ENCODE measurements around the gene LMTK2.

Gene LMTK2

GRCh38 chr7:98229991-98230745 is 123.5 kb downstream of the LMTK2 start:
- no peak for TF ChIP-seq CTCF (conservative IDR thresholded peaks at IDR 0.05)

GRCh38 chr7:98230746-98231471 is 124.2 kb downstream of the LMTK2 start:
- H3K27ac ChIP-seq = no peak overlapping the region
- no peak for TF ChIP-seq CTCF (conservative IDR thresholded peaks at IDR 0.05)

More at GRCh38 chr7:98229991-98230745, 123.5 kb downstream of the LMTK2 start:
- no peak overlapping the region for H3K27ac ChIP-seq

- H3K27ac ChIP-seq = no peak overlapping the region
- no peak for TF ChIP-seq CTCF (conservative IDR thresholded peaks at IDR 0.05)
Measured at GRCh38 chr7:98231493-98232262, 125.0 kb downstream of the LMTK2 start.

- H3K27ac ChIP-seq = no peak overlapping the region
- no peak for TF ChIP-seq CTCF (conservative IDR thresholded peaks at IDR 0.05)
Measured at GRCh38 chr7:98232263-98232585, 125.6 kb downstream of the LMTK2 start.

- TF ChIP-seq CTCF (conservative IDR thresholded peaks at IDR 0.05) = no peak
- H3K27ac ChIP-seq = no peak overlapping the region
Measured at GRCh38 chr7:98232799-98233198, 126.1 kb downstream of the LMTK2 start.

GRCh38 chr7:98233219-98234070 is 126.8 kb downstream of the LMTK2 start:
- TF ChIP-seq CTCF (conservative IDR thresholded peaks at IDR 0.05) = no peak
- no peak overlapping the region for H3K27ac ChIP-seq
